Measurements from ENCODE around the gene MICU1.

MICU1 gene

GRCh38 chr10:72524489-72524888 lies 101.4 kb downstream of the MICU1 start:
- no peak overlapping the region for H3K4me3 ChIP-seq (ENCODE audit: low read depth, low read length)
- no peak for DNase-seq (ENCODE audit: low read depth, low spot score)
- TF ChIP-seq CTCF (IDR thresholded peaks at IDR 0.05; ENCODE audit: insufficient read depth, low read length, missing control alignments): no peak
- ChIA-PET CTCF (no interaction called here), POLR2A (no interaction called here)

- POLR2A ChIA-PET: no interaction called here
- DNase-seq (ENCODE audit: low read depth, low spot score): no peak
- TF ChIP-seq CTCF (IDR thresholded peaks at IDR 0.05; ENCODE audit: insufficient read depth, low read length, missing control alignments): no peak
- CTCF ChIA-PET: no interaction called here
- H3K4me3 ChIP-seq (ENCODE audit: low read depth, low read length): no peak overlapping the region
Measured at GRCh38 chr10:72523932-72524396, 101.9 kb downstream of the MICU1 start.

- ChIA-PET POLR2A (no interaction called here), CTCF (no interaction called here)
- H3K4me3 ChIP-seq (ENCODE audit: low read depth, low read length): no peak overlapping the region
- no peak for DNase-seq (ENCODE audit: low read depth, low spot score)
- TF ChIP-seq CTCF (IDR thresholded peaks at IDR 0.05; ENCODE audit: insufficient read depth, low read length, missing control alignments): no peak
Measured at GRCh38 chr10:72523062-72523461, 102.8 kb downstream of the MICU1 start.

GRCh38 chr10:72517244-72517643 lies 108.6 kb downstream of the MICU1 start:
- no peak overlapping the region for H3K4me3 ChIP-seq (ENCODE audit: low read depth, low read length)
- CTCF ChIA-PET: no interaction called here
- DNase-seq (ENCODE audit: low read depth, low spot score): no peak
- POLR2A ChIA-PET: interaction anchor here (0.7 kb wide), 1 partner anchor 279 kb away, joined by 3 read pairs; no protein-coding TSS in a partner anchor
- no peak for TF ChIP-seq CTCF (IDR thresholded peaks at IDR 0.05; ENCODE audit: insufficient read depth, low read length, missing control alignments)

- ChIA-PET CTCF (no interaction called here), POLR2A (no interaction called here)
- H3K4me3 ChIP-seq (ENCODE audit: low read depth, low read length): no peak overlapping the region
- no peak for DNase-seq (ENCODE audit: low read depth, low spot score)
- no peak for TF ChIP-seq CTCF (IDR thresholded peaks at IDR 0.05; ENCODE audit: insufficient read depth, low read length, missing control alignments)
Measured at GRCh38 chr10:72515455-72515854, 110.4 kb downstream of the MICU1 start.

- ChIA-PET CTCF (no interaction called here), POLR2A (interaction anchor here (0.5 kb wide), 1 partner anchor 24 kb away, joined by 3 read pairs; no protein-coding TSS in a partner anchor)
- no peak for TF ChIP-seq CTCF (IDR thresholded peaks at IDR 0.05; ENCODE audit: insufficient read depth, low read length, missing control alignments)
- DNase-seq (ENCODE audit: low read depth, low spot score): no peak
- no peak overlapping the region for H3K4me3 ChIP-seq (ENCODE audit: low read depth, low read length)
Measured at GRCh38 chr10:72513910-72514309, 112.0 kb downstream of the MICU1 start.

All from AG04449 (cell line).